Activated naive CD4-positive, alpha-beta T cell treated with anti-CD3 and anti-CD28 coated beads for 36 hours (primary cell): Measurements from ENCODE around the gene SPTA1. TPM values are rescaled to one million over a fixed set of nuclear protein-coding genes. Genes with fewer than 3 reads are reported as not detected.
"Not testable (repeated sequence)": the region's sequence is repeated elsewhere in the genome, so short reads cannot be mapped to it uniquely, and the experiment has no call there.

Experiments
- CTCF ChIA-PET: fragments of 350-600 bp; sonication (Branson Sonifier 250); formaldehyde crosslinking; loops from one replicate; lab custom pipeline; 2021; ENCODE audit warnings: antibody characterized with exemption; lab: Charles Lee
- DNase-seq: peaks from one replicate; pipeline ENCODE4 v3.0.0-alpha.2; 2020
- H3K27ac Mint-ChIP-seq: one replicate; pipeline ENCODE4 v1.8.0; 2021; ENCODE audit warnings: mild to moderate bottlenecking, mixed read lengths
- H3K27me3 Mint-ChIP-seq: one replicate; pipeline ENCODE4 v1.8.0; 2021; ENCODE audit warnings: low read depth, mixed read lengths
- H3K36me3 Mint-ChIP-seq: one replicate; pipeline ENCODE4 v1.8.0; 2021; ENCODE audit warnings: low read depth, mixed read lengths
- H3K4me1 Mint-ChIP-seq: one replicate; pipeline ENCODE4 v1.8.0; 2021; ENCODE audit warnings: low read depth, mixed read lengths
- H3K4me3 Mint-ChIP-seq: one replicate; pipeline ENCODE4 v1.8.0; 2021; ENCODE audit warnings: mild to moderate bottlenecking, moderate library complexity, mixed read lengths
- H3K9me3 Mint-ChIP-seq: one replicate; pipeline ENCODE4 v1.8.0; 2021; ENCODE audit warnings: mixed read lengths
- intact Hi-C: fragments of 100-400 bp; cut with micrococcal nuclease; formaldehyde crosslinking; loops from one replicate; pipeline ENCODE4 v1.15.1; 2023
- total RNA-seq, 2 experiments: library from RNA; stranded (reverse); gene quantifications; one replicate each; pipeline ENCODE4 v1.2.3, GENCODE V29; 2021

Gene SPTA1
- total RNA-seq, 2 experiments from 2014 or later, result not detected

GRCh38 chr1:158711098-158711497, 24.6 kb upstream of the SPTA1 start:
- intact Hi-C loops, result no loop called here
- Mint-ChIP-seq H3K27ac (no peak overlapping the region), H3K4me3 (no peak overlapping the region), H3K27me3 (peaks cover 6% of the 10 kb centered on the region), H3K4me1 (no peaks in the 10 kb centered on the region), H3K9me3 (no peaks in the 10 kb centered on the region), H3K36me3 (no peaks in the 10 kb centered on the region)
- CTCF ChIA-PET, result no interaction called here
- DNase-seq, result no peak

GRCh38 chr1:158706096-158706495, 19.6 kb upstream of the SPTA1 start:
- intact Hi-C loops, result no loop called here
- Mint-ChIP-seq H3K27me3 (no peaks in the 10 kb centered on the region), H3K27ac (no peak overlapping the region), H3K4me3 (no peak overlapping the region), H3K36me3 (no peaks in the 10 kb centered on the region), H3K9me3 (no peaks in the 10 kb centered on the region), H3K4me1 (no peaks in the 10 kb centered on the region)
- CTCF ChIA-PET, result no interaction called here
- DNase-seq, result no peak

DNA sequence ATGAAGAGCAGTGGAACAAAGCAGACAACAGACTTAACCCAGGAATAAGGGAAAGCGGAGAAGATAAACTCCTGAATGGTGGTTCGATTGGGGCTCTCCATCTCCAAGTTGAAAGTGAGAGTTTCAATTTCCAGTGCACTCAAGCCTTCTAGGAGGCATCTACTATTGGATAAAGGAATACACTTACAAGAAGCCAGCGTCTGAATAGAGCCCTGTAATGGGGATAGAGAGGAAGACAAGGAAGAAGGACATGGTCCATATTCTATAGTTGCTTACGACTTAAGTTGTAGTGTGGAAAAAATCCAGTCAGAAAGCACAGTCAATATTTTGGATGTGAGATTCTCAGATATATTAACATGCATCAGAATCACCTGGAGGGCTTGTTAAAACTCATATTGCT, 14.0 kb upstream of the SPTA1 start, which contains the start of gene OR6K2:
OR6K2 (minus strand) TSS at position 101 of the 400 bp plus-strand sequence; CDS start at position 101, 0 bp downstream.
- Mint-ChIP-seq H3K4me3 (no peak within 1 kb of the TSS), H3K4me1 (no peaks in the 10 kb centered on the region), H3K27ac (no peak within 1 kb of the TSS), H3K9me3 (no peaks in the 10 kb centered on the region), H3K27me3 (no peaks in the 10 kb centered on the region), H3K36me3 (no peaks in the 10 kb centered on the region)
- DNase-seq, result no peak
- CTCF ChIA-PET, result no interaction called here
- intact Hi-C loops, result no loop called here

DNA sequence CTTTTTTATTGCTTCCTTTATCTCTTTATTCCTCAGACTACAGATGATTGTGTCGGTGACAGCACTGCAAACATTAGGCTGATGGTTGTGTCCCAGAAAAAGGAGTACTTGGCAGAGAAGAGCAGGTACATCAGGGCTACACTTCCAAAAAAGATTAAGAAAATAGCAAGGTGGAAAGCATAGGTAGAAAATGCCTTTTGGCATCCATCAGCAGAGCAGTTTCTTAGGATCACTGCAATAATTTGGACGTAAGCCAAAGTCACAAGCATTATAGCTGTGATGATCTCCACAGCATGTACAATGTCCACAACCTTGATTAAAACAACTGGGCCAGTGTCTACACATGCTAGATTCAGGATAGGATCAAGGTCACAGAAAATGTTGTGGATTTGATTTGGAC, 8.1 kb upstream of the SPTA1 start:
- CTCF ChIA-PET, result no interaction called here
- no peak overlapping the region for H3K4me3 Mint-ChIP-seq
- DNase-seq, result no peak
- no peak overlapping the region for H3K27ac Mint-ChIP-seq
- no peaks in the 10 kb centered on the region for H3K9me3 Mint-ChIP-seq
- no peaks in the 10 kb centered on the region for H3K36me3 Mint-ChIP-seq
- H3K27me3 Mint-ChIP-seq, result no peaks in the 10 kb centered on the region
- H3K4me1 Mint-ChIP-seq, result no peaks in the 10 kb centered on the region
- intact Hi-C loops, result no loop called here

DNA sequence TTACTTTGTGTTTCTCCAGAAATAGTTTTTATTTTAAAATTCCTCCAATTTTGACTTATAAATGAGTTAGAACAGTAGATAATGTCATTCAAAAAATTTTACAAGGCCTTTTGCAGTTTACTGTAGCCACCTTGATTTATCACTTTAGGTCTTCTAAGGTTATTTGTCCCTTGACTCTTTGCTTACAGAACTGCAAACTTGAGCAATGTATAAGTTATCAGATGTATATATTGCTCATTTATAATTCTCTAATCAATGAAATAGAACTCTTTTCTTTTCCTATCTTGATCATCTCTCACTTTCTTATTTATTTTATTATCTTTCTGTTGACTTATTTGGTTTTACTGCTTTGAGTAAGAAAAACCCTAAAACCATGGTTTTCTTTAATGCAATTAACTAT, 5.8 kb upstream of the SPTA1 start:
- Mint-ChIP-seq H3K27ac (no peak overlapping the region), H3K27me3 (peaks cover 11% of the 10 kb centered on the region), H3K36me3 (no peaks in the 10 kb centered on the region), H3K4me3 (no peak overlapping the region), H3K4me1 (no peaks in the 10 kb centered on the region), H3K9me3 (no peaks in the 10 kb centered on the region)
- CTCF ChIA-PET, result no interaction called here
- intact Hi-C loops, result no loop called here
- no peak for DNase-seq

GRCh38 chr1:158691907-158692306, 5.4 kb upstream of the SPTA1 start:
- DNase-seq, result no peak
- Mint-ChIP-seq H3K4me1 (no peaks in the 10 kb centered on the region), H3K4me3 (no peak overlapping the region), H3K9me3 (no peaks in the 10 kb centered on the region), H3K27me3 (peaks cover 14% of the 10 kb centered on the region), H3K27ac (no peak overlapping the region), H3K36me3 (no peaks in the 10 kb centered on the region)
- CTCF ChIA-PET, result no interaction called here
- intact Hi-C loops, result no loop called here

- H3K4me1 Mint-ChIP-seq, DNase-seq, H3K36me3 Mint-ChIP-seq, intact Hi-C loops, H3K27ac Mint-ChIP-seq, H3K9me3 Mint-ChIP-seq, H3K4me3 Mint-ChIP-seq, CTCF ChIA-PET: not testable (repeated sequence)
- H3K27me3 Mint-ChIP-seq, result peaks cover 17% of the 10 kb centered on the region
These were observed 4.6 kb upstream of the SPTA1 start for GRCh38 chr1:158691149-158691548.

DNA sequence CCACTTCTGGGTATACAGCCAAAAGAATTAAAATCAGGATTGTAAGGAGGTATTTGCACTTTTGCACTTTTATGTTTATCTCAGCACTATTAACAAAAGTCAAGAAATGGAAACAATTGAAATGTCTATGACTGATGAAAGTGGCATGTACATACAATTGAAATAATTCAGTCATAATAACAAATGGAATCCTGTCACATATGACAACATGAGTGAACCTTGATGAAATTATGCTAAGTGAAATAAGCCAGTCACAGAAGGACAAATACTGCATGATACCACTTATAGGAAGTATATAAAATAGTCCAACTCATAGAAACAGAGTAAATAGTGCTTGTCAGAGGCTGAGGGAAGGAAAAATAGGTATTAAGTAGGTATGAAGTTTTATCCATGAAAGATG, 3.4 kb upstream of the SPTA1 start:
- Mint-ChIP-seq H3K4me3 (no peak overlapping the region), H3K4me1 (no peaks in the 10 kb centered on the region), H3K9me3 (no peaks in the 10 kb centered on the region), H3K36me3 (no peaks in the 10 kb centered on the region), H3K27ac (no peak overlapping the region), H3K27me3 (peaks cover 21% of the 10 kb centered on the region)
- intact Hi-C loops, result no loop called here
- CTCF ChIA-PET, result no interaction called here
- DNase-seq, result no peak

GRCh38 chr1:158689110-158689509, 2.6 kb upstream of the SPTA1 start:
- CTCF ChIA-PET, result no interaction called here
- intact Hi-C loops, result no loop called here
- H3K4me3 Mint-ChIP-seq, result no peak overlapping the region
- no peaks in the 10 kb centered on the region for H3K4me1 Mint-ChIP-seq
- no peak for DNase-seq
- no peaks in the 10 kb centered on the region for H3K36me3 Mint-ChIP-seq
- no peak overlapping the region for H3K27ac Mint-ChIP-seq
- peaks cover 22% of the 10 kb centered on the region for H3K27me3 Mint-ChIP-seq
- H3K9me3 Mint-ChIP-seq, result no peaks in the 10 kb centered on the region

- H3K4me1 Mint-ChIP-seq, H3K27ac Mint-ChIP-seq, intact Hi-C loops, DNase-seq, H3K4me3 Mint-ChIP-seq, CTCF ChIA-PET, H3K36me3 Mint-ChIP-seq, H3K9me3 Mint-ChIP-seq: not testable (repeated sequence)
- peaks cover 22% of the 10 kb centered on the region for H3K27me3 Mint-ChIP-seq
These were observed 1.8 kb upstream of the SPTA1 start for GRCh38 chr1:158688343-158688742.

- H3K4me3 Mint-ChIP-seq, result no peak overlapping the region
- H3K36me3 Mint-ChIP-seq, result no peaks in the 10 kb centered on the region
- no peaks in the 10 kb centered on the region for H3K4me1 Mint-ChIP-seq
- DNase-seq, result no peak
- H3K27me3 Mint-ChIP-seq, result peaks cover 26% of the 10 kb centered on the region
- intact Hi-C loops, result no loop called here
- no peaks in the 10 kb centered on the region for H3K9me3 Mint-ChIP-seq
- no peak overlapping the region for H3K27ac Mint-ChIP-seq
- CTCF ChIA-PET, result no interaction called here
These were observed 522 bp upstream of the SPTA1 start for GRCh38 chr1:158687037-158687436.

DNA sequence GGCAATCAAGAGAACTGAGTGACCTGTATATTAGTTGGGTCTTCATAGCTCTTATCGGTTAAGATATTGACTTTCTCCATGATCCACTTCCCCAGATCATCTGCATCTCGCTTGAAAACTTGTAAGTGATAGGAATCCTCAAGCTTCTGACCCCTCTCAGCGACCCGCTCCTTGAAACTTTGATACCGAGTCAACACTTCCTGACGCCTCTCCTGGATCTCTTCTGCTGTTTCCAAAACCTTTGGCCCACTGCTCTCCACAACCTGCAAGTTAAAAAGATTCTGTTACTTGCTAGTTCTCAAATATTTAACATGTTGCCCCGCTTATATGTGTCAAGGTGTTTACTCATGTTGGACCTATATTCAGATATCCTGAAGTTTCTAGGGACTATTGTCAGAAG, 1.4 kb downstream of the SPTA1 start:
- Mint-ChIP-seq H3K4me1 (no peaks in the 10 kb centered on the region), H3K27me3 (peaks cover 30% of the 10 kb centered on the region), H3K36me3 (no peaks in the 10 kb centered on the region), H3K9me3 (no peaks in the 10 kb centered on the region), H3K4me3 (no peak overlapping the region), H3K27ac (no peak overlapping the region)
- no peak for DNase-seq
- CTCF ChIA-PET, result no interaction called here
- intact Hi-C loops, result no loop called here

- Mint-ChIP-seq H3K4me3 (no peak overlapping the region), H3K36me3 (no peaks in the 10 kb centered on the region), H3K27ac (no peak overlapping the region), H3K9me3 (no peaks in the 10 kb centered on the region), H3K27me3 (peaks cover 19% of the 10 kb centered on the region), H3K4me1 (no peaks in the 10 kb centered on the region)
- CTCF ChIA-PET, result no interaction called here
- intact Hi-C loops, result no loop called here
- DNase-seq, result no peak
These were observed 4.9 kb downstream of the SPTA1 start for GRCh38 chr1:158681606-158682005.

- peaks cover 10% of the 10 kb centered on the region for H3K27me3 Mint-ChIP-seq
- intact Hi-C loops, result no loop called here
- no peak overlapping the region for H3K27ac Mint-ChIP-seq
- no peak overlapping the region for H3K4me3 Mint-ChIP-seq
- CTCF ChIA-PET, result no interaction called here
- H3K9me3 Mint-ChIP-seq, result no peaks in the 10 kb centered on the region
- no peaks in the 10 kb centered on the region for H3K4me1 Mint-ChIP-seq
- H3K36me3 Mint-ChIP-seq, result no peaks in the 10 kb centered on the region
- no peak for DNase-seq
These were observed 7.2 kb downstream of the SPTA1 start for GRCh38 chr1:158679289-158679688.
